ENCODE results near the gene TPGS2. TPM values are rescaled to one million over a fixed set of nuclear protein-coding genes. Genes with fewer than 3 reads are reported as not detected.

TPGS2 gene
- total and polyA plus RNA-seq, 9 donors, result 55.9 to 122 (median 74.1) TPM

DNA sequence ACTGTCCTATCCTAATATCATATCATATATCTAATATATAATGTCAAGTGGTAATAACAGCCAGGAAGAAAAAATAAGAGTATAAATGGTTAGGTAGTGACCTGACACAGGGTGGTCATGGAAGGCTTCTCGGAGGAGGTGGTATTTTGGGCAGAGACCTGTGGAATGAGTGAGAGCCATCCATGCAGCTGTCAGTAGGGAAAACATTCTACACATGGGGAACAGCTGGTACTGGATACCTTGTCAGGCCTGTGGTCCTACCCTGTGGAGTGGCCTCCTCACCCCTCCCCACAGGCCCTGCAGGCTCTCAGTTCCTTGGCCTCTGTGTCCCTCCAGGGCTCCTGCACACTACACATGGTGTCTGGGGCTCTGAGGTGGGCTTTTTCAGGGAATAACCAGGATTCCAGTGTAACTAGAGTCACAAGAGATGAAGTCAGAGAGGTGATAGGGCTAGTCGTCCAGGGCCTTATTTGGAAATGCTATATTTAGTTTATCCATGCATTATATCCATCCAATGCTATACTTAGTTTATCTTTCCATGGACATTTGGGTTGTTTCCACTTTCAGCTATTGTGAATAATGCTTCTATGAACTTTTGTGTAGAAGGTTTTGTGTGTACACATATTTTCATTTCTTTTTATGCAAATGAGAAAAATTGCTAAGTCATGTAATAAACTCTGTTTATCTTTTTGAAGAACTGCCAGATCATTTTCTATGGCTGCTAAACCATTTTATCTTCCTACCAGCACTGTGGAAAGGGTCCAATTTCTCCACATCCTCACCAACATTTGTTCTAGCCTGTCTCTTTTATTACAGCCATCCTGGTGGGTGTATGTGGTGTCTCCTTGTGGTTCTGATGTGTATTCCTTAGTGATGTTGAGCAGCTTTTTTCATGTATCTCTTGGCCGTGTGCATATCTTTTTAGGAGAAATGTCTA lies 75.6 kb downstream of the TPGS2 start:
- DNase-seq, result no peak
- Histone ChIP-seq H3K27ac (no peak overlapping the region), H3K9me3 (no peaks in the 10 kb centered on the region), H3K36me3 (no peaks in the 10 kb centered on the region), H3K4me3 (no peak overlapping the region), H3K27me3 (no peaks in the 10 kb centered on the region), H3K4me1 (ENCODE audit: insufficient read depth) (peaks cover 3% of the 10 kb centered on the region)
- 42 to 50% (median 45%) methylated on average over 3 of the region's 3 CpGs for WGBS, 3 donors
- intact Hi-C loops (cut with DNase I), result loop anchor here in 2 of 4 donors (10.0 kb wide), 3 partner anchors 58 to 458 kb away; partner anchors contain the start of gene FHOD3 (in 1 of the 2)
- no peak for TF ChIP-seq POLR2A (IDR thresholded peaks at IDR 0.05)
- TF ChIP-seq EP300 (IDR thresholded peaks at IDR 0.05), result no peak
- TF ChIP-seq, protein P1, sequence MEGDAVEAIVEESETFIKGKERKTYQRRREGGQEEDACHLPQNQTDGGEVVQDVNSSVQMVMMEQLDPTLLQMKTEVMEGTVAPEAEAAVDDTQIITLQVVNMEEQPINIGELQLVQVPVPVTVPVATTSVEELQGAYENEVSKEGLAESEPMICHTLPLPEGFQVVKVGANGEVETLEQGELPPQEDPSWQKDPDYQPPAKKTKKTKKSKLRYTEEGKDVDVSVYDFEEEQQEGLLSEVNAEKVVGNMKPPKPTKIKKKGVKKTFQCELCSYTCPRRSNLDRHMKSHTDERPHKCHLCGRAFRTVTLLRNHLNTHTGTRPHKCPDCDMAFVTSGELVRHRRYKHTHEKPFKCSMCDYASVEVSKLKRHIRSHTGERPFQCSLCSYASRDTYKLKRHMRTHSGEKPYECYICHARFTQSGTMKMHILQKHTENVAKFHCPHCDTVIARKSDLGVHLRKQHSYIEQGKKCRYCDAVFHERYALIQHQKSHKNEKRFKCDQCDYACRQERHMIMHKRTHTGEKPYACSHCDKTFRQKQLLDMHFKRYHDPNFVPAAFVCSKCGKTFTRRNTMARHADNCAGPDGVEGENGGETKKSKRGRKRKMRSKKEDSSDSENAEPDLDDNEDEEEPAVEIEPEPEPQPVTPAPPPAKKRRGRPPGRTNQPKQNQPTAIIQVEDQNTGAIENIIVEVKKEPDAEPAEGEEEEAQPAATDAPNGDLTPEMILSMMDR (IDR thresholded peaks at IDR 0.05), result no peak

DNA sequence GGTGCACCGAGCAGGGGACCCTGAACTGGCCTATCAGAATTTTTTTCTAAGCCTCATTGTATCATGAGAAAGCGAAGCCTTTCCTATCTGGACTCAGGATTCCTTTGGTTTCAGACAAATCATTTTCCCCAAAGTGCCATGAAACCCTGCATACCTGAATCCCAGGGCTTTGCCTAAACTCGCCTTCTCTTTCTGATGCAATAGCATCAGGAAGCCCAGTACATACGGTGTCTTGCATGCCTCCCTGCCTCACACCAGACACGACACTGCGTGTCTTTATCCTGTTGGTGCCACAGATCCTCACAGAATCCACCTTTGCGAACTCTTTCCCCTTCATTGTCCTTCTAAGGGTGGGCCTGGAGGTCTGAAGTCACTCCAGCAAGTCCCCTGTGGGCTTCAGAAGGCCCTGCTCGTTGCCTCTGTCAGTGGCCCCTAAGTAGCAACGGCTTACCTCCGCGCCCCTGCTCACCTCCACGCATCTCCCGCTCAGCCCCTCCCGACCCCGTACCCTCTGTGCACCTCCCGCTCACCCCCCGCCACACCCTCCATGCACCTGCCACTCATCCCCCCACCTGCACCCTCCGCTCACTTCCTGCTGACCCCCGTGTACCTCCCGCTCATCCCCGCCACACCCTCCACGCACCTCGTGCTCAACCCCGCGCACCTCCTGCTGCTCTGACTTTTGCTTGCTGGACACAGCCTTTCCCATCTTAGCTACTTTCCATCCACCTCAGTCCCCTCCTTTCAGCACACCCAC lies 83.4 kb downstream of the TPGS2 start:
- Histone ChIP-seq H3K9me3 (no peaks in the 10 kb centered on the region), H3K27me3 (no peaks in the 10 kb centered on the region), H3K27ac (no peak overlapping the region), H3K4me1 (ENCODE audit: insufficient read depth) (no peaks in the 10 kb centered on the region), H3K36me3 (no peaks in the 10 kb centered on the region), H3K4me3 (no peak overlapping the region)
- no peak for DNase-seq
- TF ChIP-seq POLR2A (IDR thresholded peaks at IDR 0.05) (no peak), EP300 (IDR thresholded peaks at IDR 0.05) (no peak)
- TF ChIP-seq, protein P1 (IDR thresholded peaks at IDR 0.05), result no peak
- intact Hi-C loops (cut with DNase I), result loop anchor here in 1 of 4 donors (10.0 kb wide), 2 partner anchors 51 to 651 kb away; no protein-coding TSS in a partner anchor
- WGBS, 3 donors, result 92 to 94% (median 92%) methylated on average over 25 of the region's 25 CpGs

DNA sequence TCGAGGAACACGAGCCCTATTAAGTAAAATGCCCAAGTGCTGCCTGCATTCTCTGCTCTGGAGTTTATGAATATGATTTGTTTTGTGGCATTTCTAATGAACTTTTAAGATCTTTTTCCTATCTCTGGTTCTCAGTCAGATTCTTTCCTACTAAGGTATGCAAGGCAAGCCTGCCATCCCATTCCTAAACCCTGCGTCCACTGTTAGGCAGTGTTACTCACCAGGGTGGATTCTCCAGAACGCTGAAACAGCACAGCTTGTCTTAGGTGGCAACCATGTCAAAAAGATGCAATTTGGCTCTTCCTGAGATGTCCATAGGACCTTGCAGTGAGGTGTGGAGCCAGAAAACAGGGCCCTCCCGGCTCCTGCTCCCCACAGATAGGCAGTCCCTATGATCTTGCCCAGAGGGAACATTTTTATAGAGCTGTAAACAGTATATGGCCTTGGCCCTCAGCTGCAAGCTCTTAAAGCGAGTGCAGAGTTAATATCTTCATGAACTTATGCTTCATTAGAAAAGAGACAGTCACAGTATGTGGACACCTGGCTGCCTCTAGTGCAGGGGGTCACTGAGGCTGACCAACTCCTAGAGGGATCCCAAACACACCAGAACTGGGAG lies 84.4 kb downstream of the TPGS2 start:
- H3K4me3 ChIP-seq, result no peak overlapping the region
- no peaks in the 10 kb centered on the region for H3K9me3 ChIP-seq
- no peak for TF ChIP-seq POLR2A (IDR thresholded peaks at IDR 0.05)
- H3K27me3 ChIP-seq, result no peaks in the 10 kb centered on the region
- 74 to 81% (median 76%) methylated on average over 6 of the region's 6 CpGs for WGBS, 3 donors
- no peak for DNase-seq
- no peaks in the 10 kb centered on the region for H3K4me1 ChIP-seq (ENCODE audit: insufficient read depth)
- intact Hi-C loops (cut with DNase I), result loop anchor here in 1 of 4 donors (10.0 kb wide), 2 partner anchors 50 to 650 kb away; no protein-coding TSS in a partner anchor
- H3K27ac ChIP-seq, result no peak overlapping the region
- no peaks in the 10 kb centered on the region for H3K36me3 ChIP-seq

Other genes starting within 250 kb of the TPGS2 start
- gene KIAA1328, start 125 bp upstream of the TPGS2 start, total RNA-seq, result 10 to 100 TPM; 16.7 to 38.3 (median 22.7) TPM
- 10 to 100 TPM in 1 of 2 donors, 1 to 10 TPM in 1; 6.7 to 10.0 TPM for gene KIAA1328, start 125 bp upstream of the TPGS2 start, polyA plus RNA-seq